ENCODE measurements around the gene GMEB1. TPM values are rescaled to one million over a fixed set of nuclear protein-coding genes. Genes with fewer than 3 reads are reported as not detected.
"Not testable (repeated sequence)": the region's sequence is repeated elsewhere in the genome, so short reads cannot be mapped to it uniquely, and the experiment has no call there.

GMEB1 gene
- total RNA-seq, 1 experiment from 2014 or later, result 13.3 TPM

DNA sequence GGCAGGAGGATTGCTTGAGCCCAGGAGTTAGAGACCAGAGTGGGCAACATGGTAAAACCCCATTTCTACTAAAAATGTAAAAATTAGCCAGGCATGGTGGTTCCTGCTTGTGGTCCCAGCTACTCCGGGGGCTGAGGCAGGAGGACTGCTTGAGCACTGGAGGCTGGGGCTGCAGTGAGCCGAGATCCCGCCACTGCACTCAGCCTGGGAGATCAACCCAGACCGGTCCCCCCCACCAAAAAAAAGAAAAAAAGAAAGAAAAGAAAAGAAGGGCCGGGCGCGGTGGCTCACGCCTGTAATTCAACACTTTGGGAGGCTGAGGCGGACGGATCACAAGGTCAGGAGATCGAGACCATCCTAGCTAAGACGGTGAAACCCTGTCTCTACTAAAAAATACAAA, 1.8 kb upstream of the GMEB1 start:
- peaks cover 6% of the 10 kb centered on the region for H3K36me3 Mint-ChIP-seq (ENCODE audit: insufficient read depth, unreplicated experiment)
- DNase-seq (ENCODE audit: unreplicated experiment), result no peak
- peaks cover 13% of the 10 kb centered on the region for H3K4me1 Mint-ChIP-seq (ENCODE audit: insufficient read depth, unreplicated experiment)
- intact Hi-C loops (cut with micrococcal nuclease), result no loop called here
- no peak overlapping the region for H3K27ac Mint-ChIP-seq (ENCODE audit: low read depth, unreplicated experiment)
- no peaks in the 10 kb centered on the region for H3K27me3 Mint-ChIP-seq (ENCODE audit: insufficient read depth, unreplicated experiment)
- no peaks in the 10 kb centered on the region for H3K9me3 Mint-ChIP-seq (ENCODE audit: unreplicated experiment)
- TF ChIP-seq, protein P1, sequence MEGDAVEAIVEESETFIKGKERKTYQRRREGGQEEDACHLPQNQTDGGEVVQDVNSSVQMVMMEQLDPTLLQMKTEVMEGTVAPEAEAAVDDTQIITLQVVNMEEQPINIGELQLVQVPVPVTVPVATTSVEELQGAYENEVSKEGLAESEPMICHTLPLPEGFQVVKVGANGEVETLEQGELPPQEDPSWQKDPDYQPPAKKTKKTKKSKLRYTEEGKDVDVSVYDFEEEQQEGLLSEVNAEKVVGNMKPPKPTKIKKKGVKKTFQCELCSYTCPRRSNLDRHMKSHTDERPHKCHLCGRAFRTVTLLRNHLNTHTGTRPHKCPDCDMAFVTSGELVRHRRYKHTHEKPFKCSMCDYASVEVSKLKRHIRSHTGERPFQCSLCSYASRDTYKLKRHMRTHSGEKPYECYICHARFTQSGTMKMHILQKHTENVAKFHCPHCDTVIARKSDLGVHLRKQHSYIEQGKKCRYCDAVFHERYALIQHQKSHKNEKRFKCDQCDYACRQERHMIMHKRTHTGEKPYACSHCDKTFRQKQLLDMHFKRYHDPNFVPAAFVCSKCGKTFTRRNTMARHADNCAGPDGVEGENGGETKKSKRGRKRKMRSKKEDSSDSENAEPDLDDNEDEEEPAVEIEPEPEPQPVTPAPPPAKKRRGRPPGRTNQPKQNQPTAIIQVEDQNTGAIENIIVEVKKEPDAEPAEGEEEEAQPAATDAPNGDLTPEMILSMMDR (IDR thresholded peaks at IDR 0.05; ENCODE audit: unreplicated experiment), result no peak
- no peak overlapping the region for H3K4me3 Mint-ChIP-seq (ENCODE audit: unreplicated experiment)
- ChIA-PET POLR2A (interaction anchor here (0.7 to 5.7 kb wide), 4 partner anchors 19 to 835 kb away, joined by 3 to 94 read pairs (median 56); partner anchors contain the start of genes RNU11, TAF12 and YTHDF2), CTCF (interaction anchor here (0.6 to 1.0 kb wide), 4 partner anchors 10 to 70 kb away, joined by 3 to 5 read pairs (median 3); partner anchors contain the start of genes RNU11 and YTHDF2)
- no TSS peak for BruUV-seq (replicated peaks)

DNA sequence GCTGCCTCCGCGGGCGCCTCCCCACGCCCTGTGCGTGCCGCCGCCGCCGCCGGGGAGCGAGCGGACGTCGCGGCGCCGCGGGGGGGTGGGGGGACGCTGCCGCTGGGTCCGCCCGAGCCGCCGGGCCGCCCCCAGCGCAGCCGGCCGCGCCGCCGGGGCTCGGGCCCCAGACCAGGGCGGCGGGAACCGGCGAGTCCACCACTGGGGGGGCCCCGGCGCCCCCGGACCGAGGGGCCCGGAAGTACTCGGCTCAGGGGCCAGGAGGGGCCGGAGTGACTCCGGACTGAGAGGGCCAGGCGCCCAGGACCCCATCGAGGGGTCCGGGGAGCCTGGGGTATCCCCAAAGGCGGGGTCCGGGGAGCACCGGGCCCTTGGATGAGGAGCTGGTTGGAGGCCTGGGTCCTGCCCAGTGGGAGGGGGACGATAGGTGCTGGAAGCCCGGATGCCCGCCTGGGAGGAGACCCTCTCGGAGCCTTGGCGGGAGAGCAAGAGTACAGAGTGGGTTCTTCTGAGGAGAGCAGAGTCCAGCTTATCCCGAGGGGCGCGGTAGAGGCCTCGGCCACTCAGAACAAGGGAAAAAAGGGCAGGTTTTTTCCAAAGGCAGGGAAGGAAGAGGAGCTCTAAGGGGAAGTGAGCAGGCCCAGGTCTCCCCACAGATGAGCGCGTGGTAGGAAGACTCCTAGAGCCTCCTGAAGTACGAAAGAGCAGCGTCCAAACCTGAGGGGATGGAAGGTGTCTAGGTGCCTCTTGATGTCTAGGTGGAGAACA, 556 bp downstream of the GMEB1 start:
- peak; percentile 52 for DNase-seq (ENCODE audit: unreplicated experiment)
- Mint-ChIP-seq H3K4me3 (ENCODE audit: unreplicated experiment) (peak overlapping the region; percentile 87), H3K4me1 (ENCODE audit: insufficient read depth, unreplicated experiment) (peaks cover 13% of the 10 kb centered on the region), H3K36me3 (ENCODE audit: insufficient read depth, unreplicated experiment) (peaks cover 6% of the 10 kb centered on the region), H3K27ac (ENCODE audit: low read depth, unreplicated experiment) (peak overlapping the region; percentile 90), H3K27me3 (ENCODE audit: insufficient read depth, unreplicated experiment) (no peaks in the 10 kb centered on the region), H3K9me3 (ENCODE audit: unreplicated experiment) (no peaks in the 10 kb centered on the region)
- ChIA-PET CTCF (interaction anchor here (0.6 to 1.9 kb wide), 9 partner anchors 13 to 523 kb away, joined by 3 to 7 read pairs (median 3); partner anchors contain the start of gene YTHDF2), POLR2A (interaction anchor here (0.5 to 5.7 kb wide), 28 partner anchors 8 to 639 kb away, joined by 3 to 94 read pairs (median 4); partner anchors contain the start of genes MED18, RNU11, SRSF4 and TAF12)
- TF ChIP-seq, protein P1 (IDR thresholded peaks at IDR 0.05; ENCODE audit: unreplicated experiment), result no peak
- TSS peak; percentile 85 for BruUV-seq (replicated peaks)
- intact Hi-C loops (cut with micrococcal nuclease), result no loop called here

DNA sequence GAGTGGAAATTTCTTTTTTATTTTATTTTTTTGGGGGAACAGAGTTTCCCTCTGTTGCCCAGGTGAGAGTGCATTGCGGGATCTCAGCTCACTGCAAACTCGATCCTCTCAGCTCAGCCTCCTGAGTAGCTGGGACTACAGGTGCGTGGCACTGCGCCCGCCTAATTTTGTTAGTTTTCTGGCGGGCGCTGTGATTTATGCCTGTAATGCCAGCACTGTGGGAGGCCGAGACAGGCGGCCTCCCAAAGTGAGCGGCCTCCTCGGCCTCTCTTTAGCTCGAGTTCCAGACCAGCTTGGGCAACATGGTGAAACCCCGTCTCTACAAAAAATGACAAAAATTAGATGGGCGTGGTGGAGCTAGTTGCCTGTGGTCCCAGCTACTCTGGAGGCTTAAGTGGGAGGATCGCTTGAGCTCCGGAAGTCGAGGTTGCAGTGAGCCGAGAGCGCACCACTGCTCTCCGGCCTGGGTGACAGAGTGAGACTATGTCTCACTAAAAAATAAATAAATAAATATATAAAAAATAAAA, 2.7 kb downstream of the GMEB1 start:
- peaks cover 13% of the 10 kb centered on the region for H3K4me1 Mint-ChIP-seq (ENCODE audit: insufficient read depth, unreplicated experiment)
- peaks cover 6% of the 10 kb centered on the region for H3K36me3 Mint-ChIP-seq (ENCODE audit: insufficient read depth, unreplicated experiment)
- ChIA-PET POLR2A (interaction anchor here (0.7 to 5.7 kb wide), 5 partner anchors 23 to 423 kb away, joined by 3 to 94 read pairs (median 7); partner anchors contain the start of genes RNU11, TAF12 and YTHDF2), CTCF (interaction anchor here (0.6 to 0.7 kb wide), 3 partner anchors 30 to 210 kb away, joined by 3 read pairs; no protein-coding TSS in a partner anchor)
- no peak overlapping the region for H3K4me3 Mint-ChIP-seq (ENCODE audit: unreplicated experiment)
- intact Hi-C loops (cut with micrococcal nuclease), result no loop called here
- BruUV-seq (replicated peaks), result no TSS peak
- no peak overlapping the region for H3K27ac Mint-ChIP-seq (ENCODE audit: low read depth, unreplicated experiment)
- no peaks in the 10 kb centered on the region for H3K27me3 Mint-ChIP-seq (ENCODE audit: insufficient read depth, unreplicated experiment)
- no peaks in the 10 kb centered on the region for H3K9me3 Mint-ChIP-seq (ENCODE audit: unreplicated experiment)
- no peak for DNase-seq (ENCODE audit: unreplicated experiment)
- TF ChIP-seq, protein P1 (IDR thresholded peaks at IDR 0.05; ENCODE audit: unreplicated experiment), result no peak

DNA sequence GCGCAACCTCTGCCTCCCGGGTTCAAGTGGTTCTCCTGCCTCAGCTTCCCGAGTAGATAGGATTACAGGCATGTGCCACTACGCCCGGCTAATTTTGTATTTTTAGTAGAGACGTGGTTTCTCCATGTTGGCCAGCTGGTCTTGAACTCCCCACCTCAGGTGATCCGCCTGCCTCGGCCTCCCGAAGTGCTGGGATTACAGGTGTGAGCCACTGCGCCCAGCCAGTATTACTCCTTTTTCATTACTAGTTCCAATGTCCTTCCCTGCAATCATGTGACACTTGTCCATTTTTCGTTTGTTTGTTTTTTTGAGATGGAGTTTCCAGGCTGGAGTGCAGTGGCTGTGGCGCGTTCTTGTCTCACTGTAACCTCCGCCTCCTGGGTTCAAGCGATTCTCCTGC, 4.4 kb downstream of the GMEB1 start:
- CTCF ChIA-PET; H3K27me3 Mint-ChIP-seq (ENCODE audit: insufficient read depth, unreplicated experiment); BruUV-seq (replicated peaks); intact Hi-C loops (cut with micrococcal nuclease); H3K36me3 Mint-ChIP-seq (ENCODE audit: insufficient read depth, unreplicated experiment); H3K27ac Mint-ChIP-seq (ENCODE audit: low read depth, unreplicated experiment); H3K4me3 Mint-ChIP-seq (ENCODE audit: unreplicated experiment); H3K9me3 Mint-ChIP-seq (ENCODE audit: unreplicated experiment); DNase-seq (ENCODE audit: unreplicated experiment): not testable (repeated sequence)
- peaks cover 12% of the 10 kb centered on the region for H3K4me1 Mint-ChIP-seq (ENCODE audit: insufficient read depth, unreplicated experiment)
- POLR2A ChIA-PET, result interaction anchor here (0.7 to 1.8 kb wide), 2 partner anchors 27 to 30 kb away, joined by 3 to 6 read pairs; no protein-coding TSS in a partner anchor

Measured in MCF 10A (cell line).